IMR-90 (cell line): ENCODE measurements around the gene SH3RF3. TPM values are rescaled to one million over a fixed set of nuclear protein-coding genes. Genes with fewer than 3 reads are reported as not detected.

Experiments used
- ATAC-seq: fragments of 200-7000 bp; cut with Tn5 transposase; 2 replicates; pipeline ENCODE4 v1.9.1; 2020; ENCODE audit warnings: low read depth, mild to moderate bottlenecking, moderate library complexity
- BruUV-seq: library from RNA; stranded (reverse); fragments of 400-500 nt; replicated peaks from 2 replicates; lab custom pipeline; 2021; lab: Mats Ljungman, UMichigan
- CTCF ChIA-PET: fragments of 300-600 bp; formaldehyde crosslinking; extraction: SDS; loops from one replicate; lab custom pipeline; 2021; ENCODE audit warnings: antibody characterized with exemption; lab: Yijun Ruan, JAX
- POLR2A ChIA-PET: fragments of 300-600 bp; sonication (Branson Sonifier 250); formaldehyde crosslinking; loops from one replicate; lab custom pipeline; 2022; ENCODE audit warnings: antibody characterized with exemption; ENCODE audit not compliant: unreplicated experiment; lab: Charles Lee
- DNase-seq: peaks from one replicate; pipeline ENCODE4 v3.0.0; 2013
- H2AFZ ChIP-seq: replicated peaks from 2 replicates; pipeline ENCODE3; 2013; ENCODE audit warnings: low read length, mild to moderate bottlenecking; ENCODE audit not compliant: poor library complexity
- H2AK5ac ChIP-seq: 2 replicates; pipeline ENCODE4 v1.6.1; 2013; ENCODE audit warnings: low read depth, low read length, inconsistent platforms
- H2AK9ac ChIP-seq: replicated peaks from 2 replicates; pipeline ENCODE3; 2013; ENCODE audit warnings: mild to moderate bottlenecking, low read depth, low read length, moderate library complexity; ENCODE audit not compliant: poor library complexity
- H2BK120ac ChIP-seq: 2 replicates; pipeline ENCODE4 v1.6.1; 2013; ENCODE audit warnings: low read depth, low read length, inconsistent platforms
- H2BK15ac ChIP-seq: 3 replicates; pipeline ENCODE4 v1.6.1; 2013; ENCODE audit warnings: low read depth, low read length, inconsistent platforms
- H2BK20ac ChIP-seq: 2 replicates; pipeline ENCODE4 v1.6.1; 2013; ENCODE audit warnings: low read depth, mild to moderate bottlenecking, inconsistent platforms, low read length, moderate library complexity
- H2BK5ac ChIP-seq: 2 replicates; pipeline ENCODE4 v1.6.1; 2013; ENCODE audit warnings: mild to moderate bottlenecking, low read depth, low read length, inconsistent platforms; ENCODE audit not compliant: poor library complexity, severe bottlenecking
- H3K14ac ChIP-seq: replicated peaks from 2 replicates; pipeline ENCODE4 v1.6.1; 2013; ENCODE audit warnings: low read depth, low read length, inconsistent platforms
- H3K18ac ChIP-seq: 2 replicates; pipeline ENCODE4 v1.6.1; 2013; ENCODE audit warnings: low read depth, low read length, control low read depth
- H3K23ac ChIP-seq: 2 replicates; pipeline ENCODE4 v1.6.1; 2013; ENCODE audit warnings: low read depth, low read length, inconsistent platforms
- H3K27ac ChIP-seq: 2 replicates; pipeline ENCODE4 v1.5.1; 2013; ENCODE audit warnings: mild to moderate bottlenecking, control low read depth, low read length; ENCODE audit not compliant: insufficient read depth
- H3K27me3 ChIP-seq: 2 replicates; pipeline ENCODE4 v1.6.1; 2013; ENCODE audit warnings: low read length; ENCODE audit not compliant: control insufficient read depth, insufficient read depth
- H3K36me3 ChIP-seq: 2 replicates; pipeline ENCODE4 v1.6.1; 2013; ENCODE audit warnings: low read length, mixed read lengths; ENCODE audit not compliant: control insufficient read depth, insufficient read depth
- H3K4ac ChIP-seq: 2 replicates; pipeline ENCODE4 v1.6.1; 2013; ENCODE audit warnings: low read depth, low read length, inconsistent platforms
- H3K4me1 ChIP-seq: 2 replicates; pipeline ENCODE4 v1.6.1; 2013; ENCODE audit warnings: low read length, mixed read lengths; ENCODE audit not compliant: control insufficient read depth, insufficient read depth
- H3K4me2 ChIP-seq: 2 replicates; pipeline ENCODE4 v1.6.1; 2013; ENCODE audit warnings: low read depth, mild to moderate bottlenecking, control low read depth, low read length, moderate library complexity
- H3K4me3 ChIP-seq: 2 replicates; pipeline ENCODE4 v1.5.1; 2013; ENCODE audit warnings: low read depth, mild to moderate bottlenecking, control low read depth, low read length, moderate library complexity; ENCODE audit not compliant: insufficient read depth
- H3K56ac ChIP-seq: 2 replicates; pipeline ENCODE4 v1.6.1; 2013; ENCODE audit warnings: low read length, inconsistent platforms; ENCODE audit not compliant: insufficient read depth; ENCODE audit errors: extremely low read depth
- H3K79me1 ChIP-seq, 2 experiments: 2 replicates each; pipeline ENCODE4 v1.6.1; 2013; ENCODE audit warnings: low read length in 2 of 2, inconsistent platforms in 1 of 2, low read depth in 1 of 2
- H3K9ac ChIP-seq: 2 replicates; pipeline ENCODE4 v1.6.1; 2013; ENCODE audit warnings: low read depth, low read length, control low read depth
- H3K9me1 ChIP-seq: 2 replicates; pipeline ENCODE4 v1.6.1; 2013; ENCODE audit warnings: low read length, inconsistent platforms; ENCODE audit not compliant: insufficient read depth
- H3K9me3 ChIP-seq: 2 replicates; pipeline ENCODE4 v1.6.1; 2013; ENCODE audit warnings: low read length; ENCODE audit not compliant: control insufficient read depth, insufficient read depth
- H4K20me1 ChIP-seq: 2 replicates; pipeline ENCODE4 v1.6.1; 2013; ENCODE audit warnings: low read length, inconsistent platforms; ENCODE audit not compliant: insufficient read depth
- H4K5ac ChIP-seq: 2 replicates; pipeline ENCODE4 v1.6.1; 2013; ENCODE audit warnings: mild to moderate bottlenecking, low read depth, low read length, control low read depth
- H4K8ac ChIP-seq, 2 experiments: 2 replicates each; pipeline ENCODE4 v1.6.1; 2013; ENCODE audit warnings: low read depth in 2 of 2, low read length in 2 of 2, control low read depth in 1 of 2, inconsistent platforms in 1 of 2
- H4K91ac ChIP-seq: 2 replicates; pipeline ENCODE4 v1.6.1; 2013; ENCODE audit warnings: low read depth, low read length, inconsistent platforms; ENCODE audit not compliant: insufficient read depth
- BHLHE40 ChIP-seq: fragments of 150-350 bp; IDR thresholded peaks from 2 replicates; pipeline ENCODE4 v1.6.1; 2016; ENCODE audit warnings: mild to moderate bottlenecking, low read depth, low read length
- CEBPB ChIP-seq: IDR thresholded peaks from 2 replicates; pipeline ENCODE4 v1.6.1; 2012; ENCODE audit warnings: low read depth, low read length, improper control_type of control experiment
- CHD1 ChIP-seq: IDR thresholded peaks from 2 replicates; pipeline ENCODE4 v1.6.1; 2012; ENCODE audit warnings: low read depth, low read length, improper control_type of control experiment
- CTCF ChIP-seq: conservative IDR thresholded peaks from 2 replicates; pipeline ENCODE4 v1.5.1; 2012; ENCODE audit warnings: mild to moderate bottlenecking, low read depth, low read length, improper control_type of control experiment
- ELK1 ChIP-seq: fragments of 150-350 bp; IDR thresholded peaks from 2 replicates; pipeline ENCODE4 v1.6.1; 2016; ENCODE audit warnings: low read depth, mild to moderate bottlenecking, low read length, moderate library complexity, borderline replicate concordance
- FOS ChIP-seq: fragments of 150-350 bp; IDR thresholded peaks from 2 replicates; pipeline ENCODE4 v1.6.1; 2016; ENCODE audit warnings: low read depth, low read length
- MAFK ChIP-seq: IDR thresholded peaks from 2 replicates; pipeline ENCODE4 v1.6.1; 2012; ENCODE audit warnings: low read depth, low read length, improper control_type of control experiment
- MAZ ChIP-seq: IDR thresholded peaks from 2 replicates; pipeline ENCODE4 v1.6.1; 2012; ENCODE audit warnings: low read depth, mild to moderate bottlenecking, low read length, improper control_type of control experiment, moderate library complexity, borderline replicate concordance
- MXI1 ChIP-seq: IDR thresholded peaks from 2 replicates; pipeline ENCODE4 v1.6.1; 2012; ENCODE audit warnings: low read depth, mild to moderate bottlenecking, low read length, moderate library complexity, borderline replicate concordance
- NFE2L2 ChIP-seq: fragments of 150-350 bp; IDR thresholded peaks from 2 replicates; pipeline ENCODE4 v1.6.1; 2016; ENCODE audit warnings: low read depth, mild to moderate bottlenecking, low read length
- POLR2A ChIP-seq: IDR thresholded peaks from 2 replicates; pipeline ENCODE4 v1.6.1; 2012; ENCODE audit warnings: mild to moderate bottlenecking, low read depth, low read length
- RAD21 ChIP-seq: IDR thresholded peaks from 2 replicates; pipeline ENCODE4 v1.6.1; 2012; ENCODE audit warnings: low read length, improper control_type of control experiment
- RCOR1 ChIP-seq: IDR thresholded peaks from 2 replicates; pipeline ENCODE4 v1.6.1; 2012; ENCODE audit warnings: mild to moderate bottlenecking, low read length, improper control_type of control experiment; ENCODE audit not compliant: insufficient replicate concordance
- RFX5 ChIP-seq: IDR thresholded peaks from 2 replicates; pipeline ENCODE4 v1.8.0; 2012; ENCODE audit warnings: low read depth, mild to moderate bottlenecking, low read length, moderate library complexity
- SMC3 ChIP-seq: fragments of 150-350 bp; IDR thresholded peaks from 2 replicates; pipeline ENCODE4 v1.6.1; 2016; ENCODE audit warnings: low read depth, mild to moderate bottlenecking, antibody characterized with exemption, low read length, moderate library complexity
- USF2 ChIP-seq: fragments of 150-350 bp; IDR thresholded peaks from 2 replicates; pipeline ENCODE4 v1.6.1; 2017; ENCODE audit warnings: mild to moderate bottlenecking, antibody characterized with exemption, low read length, low read depth
- WGBS, 2 experiments: methylation state at CpG; one replicate each; pipeline versions ENCODE4 v1.1.5 to v1.1.7; 2013; ENCODE audit warnings: missing lambda C conversion rate in 2 of 2; ENCODE audit not compliant: insufficient read length in 1 of 2; ENCODE audit errors: extremely low coverage in 2 of 2; 5-methylcytosine and 5-hydroxymethylcytosine counted together
- dilution Hi-C: fragments of 300-500 bp; cut with HindIII; formaldehyde crosslinking; loops from one replicate; pipeline ENCODE4 v1.14.3; 2018; ENCODE audit warnings: low sequenced_read_pairs; ENCODE audit not compliant: unreplicated experiment
- in situ Hi-C: fragments of 300-500 bp; cut with MboI; formaldehyde crosslinking; loops from 3 replicates; pipeline ENCODE4 v1.14.3; 2019; ENCODE audit warnings: low sequenced_read_pairs, inconsistent platforms, mixed read lengths
- intact Hi-C: fragments of 100-400 bp; cut with micrococcal nuclease; formaldehyde crosslinking; loops from 2 replicates; pipeline ENCODE4 v1.10.0; 2022
- polyA plus RNA-seq, 3 experiments: library from polyadenylated mRNA; depleted of rRNA; stranded (reverse); fragments of >200 nt; gene quantifications; 2 replicates each; pipeline ENCODE4 v1.2.3, GENCODE V29; 2012; ENCODE audit warnings: low replicate concordance in 1 of 3
- total RNA-seq: library from RNA; depleted of rRNA; stranded (reverse); fragments of >200 nt; gene quantifications from 2 replicates; pipeline ENCODE4 v1.2.3, GENCODE V29; 2012

SH3RF3 gene
- total and polyA plus RNA-seq, 2 of the 4 experiments (the other 2 are of a cell fraction): 3.4 to 5.3 TPM

GRCh38 chr2:109512076-109512475 lies 383.1 kb downstream of the SH3RF3 start:
- Histone ChIP-seq H3K23ac (no peak overlapping the region), H4K20me1 (peaks cover 11% of the 10 kb centered on the region), H3K14ac (no peak overlapping the region), H4K8ac (no peak overlapping the region), H2AK9ac (no peak overlapping the region), H2AK5ac (no peak overlapping the region), H3K56ac (no peak overlapping the region), H3K4me1 (peaks cover 8% of the 10 kb centered on the region), H2AFZ (no peak overlapping the region), H2BK5ac (no peak overlapping the region), H4K91ac (no peak overlapping the region), H3K9ac (no peak overlapping the region), H2BK15ac (no peak overlapping the region), H2BK120ac (no peak overlapping the region), H3K4me3 (no peak overlapping the region), H3K36me3 (no peaks in the 10 kb centered on the region), H3K9me3 (no peaks in the 10 kb centered on the region), H3K18ac (no peak overlapping the region), H3K27ac (no peak overlapping the region), H3K27me3 (no peaks in the 10 kb centered on the region), H2BK20ac (no peak overlapping the region), H3K9me1 (peaks cover 17% of the 10 kb centered on the region), H4K5ac (no peak overlapping the region), H3K79me1 (0 out of 4 replicates have a peak, but pooled peaks cover 0 to 6% of the 10 kb centered on the region in 2 experiments), H3K4me2 (no peak overlapping the region), H3K4ac (no peak overlapping the region)
- dilution Hi-C loops (no loop called here), intact Hi-C loops (loop anchor here (5.0 to 10.0 kb wide), 2 partner anchors 63 to 250 kb away; no protein-coding TSS in a partner anchor), in situ Hi-C loops (no loop called here)
- no peak for DNase-seq
- TF ChIP-seq CHD1 (no peak), USF2 (no peak), RFX5 (no peak), NFE2L2 (no peak), MAFK (no peak), CEBPB (no peak), MAZ (no peak), RAD21 (no peak), POLR2A (no peak), FOS (no peak), MXI1 (no peak), BHLHE40 (no peak), RCOR1 (no peak), CTCF (no peak), ELK1 (no peak), SMC3 (no peak)
- POLR2A ChIA-PET: no interaction called here
- BruUV-seq: no TSS peak
- ATAC-seq: no peak
- 90% methylated on average over 2 of the region's 5 CpGs; no CpG with 5 or more reads in 1 of the 2 experiments for WGBS, 2 experiments
- CTCF ChIA-PET: no interaction called here
